H9 (cell line): ENCODE data around the gene SEMA5A. TPM values are rescaled to one million over a fixed set of nuclear protein-coding genes. Genes with fewer than 3 reads are reported as not detected.

Experiments
- DNase-seq: peaks from one replicate; pipeline ENCODE4 v3.0.0-alpha.2; 2017
- H2AFZ ChIP-seq: one replicate; pipeline ENCODE4 v1.6.1; 2013; ENCODE audit warnings: mild to moderate bottlenecking, low read length, control low read depth, moderate library complexity
- H2AK5ac ChIP-seq: 2 replicates; pipeline ENCODE4 v1.6.1; 2013; ENCODE audit warnings: low read length, control low read depth, mixed read lengths; ENCODE audit not compliant: insufficient read length
- H2BK120ac ChIP-seq: one replicate; pipeline ENCODE4 v1.6.1; 2013; ENCODE audit warnings: low read depth, mild to moderate bottlenecking, low read length, control low read depth, inconsistent platforms; ENCODE audit not compliant: poor library complexity, severe bottlenecking
- H2BK12ac ChIP-seq: 2 replicates; pipeline ENCODE4 v1.6.1; 2013; ENCODE audit warnings: low read length, control low read depth, mixed read lengths, low read depth; ENCODE audit not compliant: insufficient read length
- H2BK15ac ChIP-seq: 2 replicates; pipeline ENCODE4 v1.6.1; 2013; ENCODE audit warnings: low read depth, low read length, control low read depth
- H2BK20ac ChIP-seq: one replicate; pipeline ENCODE4 v1.6.1; 2013; ENCODE audit warnings: low read depth, mild to moderate bottlenecking, low read length, control low read depth, inconsistent platforms; ENCODE audit not compliant: poor library complexity, severe bottlenecking
- H2BK5ac ChIP-seq: 2 replicates; pipeline ENCODE4 v1.6.1; 2013; ENCODE audit warnings: low read length, control low read depth, mixed read lengths; ENCODE audit not compliant: insufficient read length
- H3K14ac ChIP-seq: 2 replicates; pipeline ENCODE4 v1.6.1; 2013; ENCODE audit warnings: low read length, control low read depth; ENCODE audit not compliant: insufficient read depth
- H3K18ac ChIP-seq: 2 replicates; pipeline ENCODE4 v1.6.1; 2013; ENCODE audit warnings: low read depth, mild to moderate bottlenecking, mixed read lengths, low read length, control low read depth; ENCODE audit not compliant: insufficient read length
- H3K23ac ChIP-seq: 2 replicates; pipeline ENCODE4 v1.6.1; 2013; ENCODE audit warnings: low read length, control low read depth, mixed read lengths, low read depth; ENCODE audit not compliant: insufficient read length
- H3K23me2 ChIP-seq: 2 replicates; pipeline ENCODE4 v1.6.1; 2013; ENCODE audit warnings: low read depth, mild to moderate bottlenecking, mixed read lengths, low read length, control low read depth; ENCODE audit not compliant: insufficient read length, poor library complexity, severe bottlenecking
- H3K27ac ChIP-seq: 2 replicates; pipeline ENCODE4 v1.5.1; 2013; ENCODE audit warnings: low read length, control low read depth, mixed read lengths, low read depth; ENCODE audit not compliant: insufficient read length
- H3K27me3 ChIP-seq: 2 replicates; pipeline ENCODE4 v1.6.1; 2013; ENCODE audit warnings: low read length, control low read depth, inconsistent platforms; ENCODE audit not compliant: insufficient read depth
- H3K4ac ChIP-seq: 2 replicates; pipeline ENCODE4 v1.6.1; 2013; ENCODE audit warnings: low read depth, mild to moderate bottlenecking, control low read depth, inconsistent platforms, low read length, moderate library complexity
- H3K4me1 ChIP-seq: 2 replicates; pipeline ENCODE4 v1.6.1; 2013; ENCODE audit warnings: low read length, control low read depth, inconsistent platforms; ENCODE audit not compliant: insufficient read depth
- H3K4me2 ChIP-seq: 2 replicates; pipeline ENCODE4 v1.6.1; 2013; ENCODE audit warnings: low read length, control low read depth, mixed read lengths; ENCODE audit not compliant: insufficient read length, insufficient read depth
- H3K56ac ChIP-seq: 2 replicates; pipeline ENCODE4 v1.6.1; 2013; ENCODE audit warnings: low read depth, mild to moderate bottlenecking, mixed read lengths, low read length, control low read depth; ENCODE audit not compliant: insufficient read length
- H3K79me1 ChIP-seq: 2 replicates; pipeline ENCODE4 v1.6.1; 2013; ENCODE audit warnings: low read depth, mild to moderate bottlenecking, moderate library complexity, low read length, control low read depth, inconsistent platforms; ENCODE audit not compliant: insufficient read depth, poor library complexity, severe bottlenecking
- H3K79me2 ChIP-seq: 2 replicates; pipeline ENCODE4 v1.6.1; 2013; ENCODE audit warnings: low read length, control low read depth, inconsistent platforms; ENCODE audit not compliant: insufficient read depth
- H3K9ac ChIP-seq: 2 replicates; pipeline ENCODE4 v1.6.1; 2013; ENCODE audit warnings: low read length, control low read depth, mixed read lengths; ENCODE audit not compliant: insufficient read length; ENCODE audit errors: extremely low read depth
- H3K9me3 ChIP-seq: one replicate; pipeline ENCODE4 v1.6.1; 2013; ENCODE audit warnings: low read depth, low read length, inconsistent platforms; ENCODE audit not compliant: control insufficient read depth
- H3T11ph ChIP-seq: one replicate; pipeline ENCODE4 v1.6.1; 2013; ENCODE audit warnings: mild to moderate bottlenecking, low read length, control low read depth, inconsistent platforms
- H4K20me1 ChIP-seq: one replicate; pipeline ENCODE4 v1.6.1; 2013; ENCODE audit not compliant: control insufficient read depth, insufficient read length, insufficient read depth
- H4K5ac ChIP-seq: 2 replicates; pipeline ENCODE4 v1.6.1; 2013; ENCODE audit warnings: low read depth, mild to moderate bottlenecking, mixed read lengths, low read length, control low read depth; ENCODE audit not compliant: insufficient read length
- H4K8ac ChIP-seq: replicated peaks from 2 replicates; pipeline ENCODE4 v1.6.1; 2013; ENCODE audit warnings: low read length, control low read depth, mixed read lengths, low read depth; ENCODE audit not compliant: insufficient read length
- H4K91ac ChIP-seq: 2 replicates; pipeline ENCODE4 v1.6.1; 2013; ENCODE audit warnings: low read depth, mild to moderate bottlenecking, moderate library complexity, mixed read lengths, low read length, control low read depth; ENCODE audit not compliant: insufficient read length
- H3K27ac Mint-ChIP-seq, 3 experiments: 2 replicates in 2 of 3; 3 replicates in 1 of 3; pipeline ENCODE4 v1.8.0; 2020 to 2021; ENCODE audit warnings: mixed read lengths in 3 of 3, mild to moderate bottlenecking in 1 of 3, moderate library complexity in 1 of 3
- H3K27me3 Mint-ChIP-seq: 2 replicates; pipeline ENCODE4 v1.8.0; 2021; ENCODE audit warnings: low read depth, mild to moderate bottlenecking, moderate library complexity, mixed read lengths
- H3K36me3 Mint-ChIP-seq, 3 experiments: 2 replicates in 2 of 3; 3 replicates in 1 of 3; pipeline ENCODE4 v1.8.0; 2020 to 2021; ENCODE audit warnings: low read depth in 3 of 3, mixed read lengths in 3 of 3; ENCODE audit not compliant: insufficient read depth in 1 of 3
- H3K4me1 Mint-ChIP-seq, 2 experiments: 2 replicates each; pipeline ENCODE4 v1.8.0; 2020; ENCODE audit warnings: mixed read lengths in 2 of 2
- H3K4me3 Mint-ChIP-seq, 2 experiments: 2 replicates in 1 of 2; 3 replicates in 1 of 2; pipeline ENCODE4 v1.8.0; 2020 to 2021; ENCODE audit warnings: mild to moderate bottlenecking in 2 of 2, mixed read lengths in 2 of 2, moderate library complexity in 1 of 2
- H3K9me3 Mint-ChIP-seq, 2 experiments: 2 replicates in 1 of 2; 3 replicates in 1 of 2; pipeline ENCODE4 v1.8.0; 2020; ENCODE audit warnings: mild to moderate bottlenecking in 2 of 2, mixed read lengths in 2 of 2, moderate library complexity in 1 of 2
- CTCF ChIP-seq: fragments of 200-600 bp; sonication (generic); conservative IDR thresholded peaks from 3 replicates; pipeline ENCODE4 v1.8.0; 2021; ENCODE audit warnings: antibody characterized with exemption, mild to moderate bottlenecking
- WGBS: extraction: QIAGEN DNeasy Blood & Tissue Kit; methylation state at CpG from one replicate; pipeline ENCODE4 v1.1.7; 2013; ENCODE audit warnings: missing lambda C conversion rate, low lambda C conversion rate, mixed read lengths; ENCODE audit not compliant: insufficient read length; ENCODE audit errors: extremely low coverage; 5-methylcytosine and 5-hydroxymethylcytosine counted together
- total RNA-seq: library from RNA; stranded (reverse); gene quantifications from 2 replicates; pipeline ENCODE4 v1.2.1, GENCODE V29; 2021

SEMA5A gene
- total RNA-seq, 1 experiment from 2014 or later = 4.3 TPM

GRCh38 chr5:9268226-9268625, 277.6 kb downstream of the SEMA5A start:
- Histone ChIP-seq H3K27ac (no peak overlapping the region), H3K23ac (no peak overlapping the region), H3K9me3 (no peaks in the 10 kb centered on the region), H3K14ac (no peak overlapping the region), H4K20me1 (no peaks in the 10 kb centered on the region), H3K23me2 (no peaks in the 10 kb centered on the region), H3T11ph (no peak overlapping the region), H2BK120ac (no peak overlapping the region), H2BK20ac (no peak overlapping the region), H3K18ac (no peak overlapping the region), H3K56ac (no peak overlapping the region), H3K9ac (no peak overlapping the region), H3K4ac (no peak overlapping the region), H4K91ac (no peak overlapping the region), H4K5ac (no peak overlapping the region), H2BK12ac (no peak overlapping the region), H2BK5ac (no peak overlapping the region), H3K79me1 (no peaks in the 10 kb centered on the region), H3K4me2 (no peak overlapping the region), H2AFZ (no peak overlapping the region), H3K4me1 (no peaks in the 10 kb centered on the region; the same call in 1 of the 2 replicates), H2AK5ac (no peak overlapping the region), H2BK15ac (no peak overlapping the region), H3K27me3 (no peaks in the 10 kb centered on the region), H4K8ac (no peak overlapping the region), H3K79me2 (no peaks in the 10 kb centered on the region)
- WGBS = no CpG with 5 or more reads among the region's 3 CpGs
- TF ChIP-seq CTCF = no peak
- Mint-ChIP-seq H3K27ac (no peak overlapping the region), H3K9me3 (peaks cover under 1 to 12% of the 10 kb centered on the region in 2 experiments), H3K36me3 (peaks cover 0 to 8% (median 4%) of the 10 kb centered on the region in 3 experiments; a peak in 5 of 7 replicates), H3K4me1 (peaks cover 20 to 21% of the 10 kb centered on the region in 2 experiments), H3K4me3 (no peak overlapping the region), H3K27me3 (no peaks in the 10 kb centered on the region)
- DNase-seq = no peak
